Activated effector memory CD4-positive, alpha-beta T cell treated with Interleukin-2 at 50 U/mL for 16 hours (primary cell): ENCODE measurements around the gene SEC16A.

Experiments
- DNase-seq: peaks from one replicate; pipeline ENCODE4 v3.0.0-alpha.2; 2020

The SEC16A gene

GRCh38 chr9:136394312-136395019 lies 88.4 kb downstream of the SEC16A start:
- no peak for DNase-seq

GRCh38 chr9:136393531-136393930 lies 89.3 kb downstream of the SEC16A start:
- no peak for DNase-seq

GRCh38 chr9:136392538-136393449 lies 90.0 kb downstream of the SEC16A start:
- DNase-seq = no peak

- DNase-seq = no peak
These were observed 90.9 kb downstream of the SEC16A start for GRCh38 chr9:136391737-136392537.
